ENCODE data around the gene GALNT9.

Gene GALNT9

DNA sequence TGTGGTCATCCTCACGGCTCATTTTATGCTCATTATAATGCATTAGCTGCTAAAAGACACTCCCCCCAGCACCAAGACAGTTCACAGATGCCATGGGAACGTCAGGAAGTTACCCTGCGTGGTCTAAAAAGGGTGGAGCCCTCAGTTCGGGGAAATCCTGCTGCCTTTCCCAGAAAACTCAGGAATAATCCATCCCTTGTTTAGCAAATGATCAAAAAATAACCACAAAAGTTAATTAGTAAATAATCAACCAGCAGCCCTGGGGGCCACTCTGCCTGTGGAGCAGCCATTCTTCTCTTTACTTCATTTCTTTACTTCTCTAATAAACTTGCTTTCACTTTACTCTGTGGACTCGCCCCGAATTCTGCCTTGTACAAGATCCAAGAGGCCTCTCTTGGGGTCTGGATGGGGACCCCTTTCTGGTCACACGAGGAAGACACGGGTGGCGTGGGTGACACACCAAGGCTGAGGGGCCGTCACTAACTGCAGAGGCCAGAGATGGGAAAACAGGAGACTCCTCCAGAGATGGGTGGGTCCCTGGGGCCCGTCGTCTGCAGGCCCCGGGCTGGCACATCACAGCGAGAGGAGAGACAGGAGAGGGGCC is 119.7 kb downstream of the GALNT9 start:
- no peaks in the 10 kb centered on the region for H3K9me3 ChIP-seq (ENCODE audit: control insufficient read depth, low read depth, low read length)
- no peaks in the 10 kb centered on the region for H3K4me1 ChIP-seq (ENCODE audit: control insufficient read depth, low read depth, low read length)
- H3K36me3 ChIP-seq (ENCODE audit: control insufficient read depth, low read depth, low read length): no peaks in the 10 kb centered on the region
- peaks cover 81% of the 10 kb centered on the region for H3K27me3 ChIP-seq (ENCODE audit: control insufficient read depth, insufficient read depth, low read length)
- H3K4me3 ChIP-seq (ENCODE audit: low read length): no peak overlapping the region
- no peak overlapping the region for H3K27ac ChIP-seq (ENCODE audit: low read length)
- H3K9ac ChIP-seq (ENCODE audit: low read length): no peak overlapping the region

DNA sequence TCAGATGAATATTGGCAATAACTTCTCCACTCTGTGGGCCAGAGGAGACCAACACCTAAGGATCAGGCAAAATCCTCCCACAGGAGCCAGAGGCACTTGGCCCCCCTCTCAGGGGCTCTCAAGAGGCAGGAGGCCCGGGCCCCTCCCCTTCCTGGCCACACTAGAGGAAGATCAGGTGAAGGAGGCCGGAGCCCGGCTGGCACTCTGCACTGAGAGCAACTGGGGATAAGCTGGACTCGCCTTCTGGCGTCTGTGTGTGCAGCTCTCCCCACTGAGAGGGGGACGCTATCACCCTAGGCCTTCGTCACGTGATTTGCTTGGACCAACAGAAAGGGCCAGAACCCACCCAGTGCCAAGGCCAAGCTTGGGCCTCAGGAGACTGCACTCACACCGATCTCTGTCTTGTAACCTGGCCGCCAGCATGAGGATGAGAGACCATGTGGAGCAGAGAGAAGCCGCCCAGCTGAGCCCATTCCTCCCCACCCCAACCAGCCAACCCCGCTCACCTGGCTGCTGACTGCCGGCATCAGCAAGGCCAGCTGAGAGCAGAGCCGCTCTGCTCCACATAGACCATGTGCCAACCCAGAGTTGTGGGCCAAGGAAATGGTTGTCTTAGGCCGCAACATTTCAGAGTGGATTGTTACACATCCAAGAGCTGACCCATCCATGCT is 121.1 kb downstream of the GALNT9 start:
- no peak overlapping the region for H3K27ac ChIP-seq (ENCODE audit: low read length)
- H3K4me1 ChIP-seq (ENCODE audit: control insufficient read depth, low read depth, low read length): no peaks in the 10 kb centered on the region
- H3K9me3 ChIP-seq (ENCODE audit: control insufficient read depth, low read depth, low read length): no peaks in the 10 kb centered on the region
- no peak overlapping the region for H3K9ac ChIP-seq (ENCODE audit: low read length)
- H3K4me3 ChIP-seq (ENCODE audit: low read length): no peak overlapping the region
- peaks cover 81% of the 10 kb centered on the region for H3K27me3 ChIP-seq (ENCODE audit: control insufficient read depth, insufficient read depth, low read length)
- no peaks in the 10 kb centered on the region for H3K36me3 ChIP-seq (ENCODE audit: control insufficient read depth, low read depth, low read length)

DNA sequence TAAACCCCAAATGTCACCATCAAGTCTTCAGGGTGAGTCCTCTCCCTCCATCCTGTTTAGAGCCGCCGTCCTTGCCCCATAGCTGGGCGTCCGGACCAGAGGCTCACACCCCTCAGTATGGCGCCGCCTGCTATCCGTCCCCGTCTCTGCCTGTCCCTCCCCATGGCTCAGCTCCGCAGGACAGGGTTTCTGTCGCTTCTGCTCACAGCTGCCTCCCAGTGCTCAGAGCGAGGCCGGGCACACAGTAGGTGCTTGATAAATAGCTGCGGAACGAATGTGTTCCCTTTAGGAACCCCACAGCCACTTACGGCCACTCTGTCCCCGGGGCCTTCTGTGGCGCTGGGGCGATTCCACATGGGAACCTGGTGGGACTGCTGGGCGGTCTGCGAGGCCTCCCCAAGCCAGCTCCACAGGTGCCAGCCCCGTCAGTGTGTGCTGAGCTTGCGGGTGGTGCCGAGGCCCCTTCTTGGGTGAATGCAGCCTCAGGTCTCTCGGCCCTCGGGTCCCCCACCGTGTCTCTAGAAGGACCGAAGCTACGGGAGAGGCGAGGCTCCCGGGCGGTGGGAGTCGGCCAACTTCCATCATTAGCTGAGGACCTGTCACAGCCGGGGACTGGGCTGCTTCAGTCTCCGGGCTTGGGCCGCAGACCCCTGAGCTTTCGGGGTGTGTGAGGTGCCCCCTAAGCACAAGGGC is 122.2 kb downstream of the GALNT9 start:
- H3K27ac ChIP-seq (ENCODE audit: low read length): no peak overlapping the region
- H3K4me3 ChIP-seq (ENCODE audit: low read length): no peak overlapping the region
- no peaks in the 10 kb centered on the region for H3K36me3 ChIP-seq (ENCODE audit: control insufficient read depth, low read depth, low read length)
- no peak overlapping the region for H3K9ac ChIP-seq (ENCODE audit: low read length)
- no peaks in the 10 kb centered on the region for H3K9me3 ChIP-seq (ENCODE audit: control insufficient read depth, low read depth, low read length)
- peaks cover 80% of the 10 kb centered on the region for H3K27me3 ChIP-seq (ENCODE audit: control insufficient read depth, insufficient read depth, low read length)
- H3K4me1 ChIP-seq (ENCODE audit: control insufficient read depth, low read depth, low read length): no peaks in the 10 kb centered on the region

DNA sequence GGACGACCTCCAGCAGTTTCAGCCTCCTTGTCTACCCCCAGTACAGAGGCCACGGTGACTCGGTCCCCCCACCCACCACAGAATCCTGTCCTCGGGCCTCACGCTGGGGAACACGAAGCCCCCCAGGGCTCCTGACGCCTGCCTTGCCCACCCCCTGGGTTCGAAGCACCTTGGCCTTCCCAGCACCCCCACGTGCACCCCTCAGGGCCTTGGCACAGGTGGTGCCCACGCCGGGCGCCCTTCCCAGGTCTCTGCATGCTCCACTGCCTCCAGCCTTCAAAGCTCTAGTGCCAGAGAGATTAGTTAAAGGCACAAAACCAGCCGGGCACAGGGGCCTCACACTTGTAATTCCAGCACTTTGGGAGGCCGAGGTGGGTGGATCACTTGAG is 123.3 kb downstream of the GALNT9 start:
- no peaks in the 10 kb centered on the region for H3K4me1 ChIP-seq (ENCODE audit: control insufficient read depth, low read depth, low read length)
- H3K9me3 ChIP-seq (ENCODE audit: control insufficient read depth, low read depth, low read length): no peaks in the 10 kb centered on the region
- H3K9ac ChIP-seq (ENCODE audit: low read length): no peak overlapping the region
- H3K4me3 ChIP-seq (ENCODE audit: low read length): no peak overlapping the region
- peaks cover 77% of the 10 kb centered on the region for H3K27me3 ChIP-seq (ENCODE audit: control insufficient read depth, insufficient read depth, low read length)
- H3K36me3 ChIP-seq (ENCODE audit: control insufficient read depth, low read depth, low read length): no peaks in the 10 kb centered on the region
- H3K27ac ChIP-seq (ENCODE audit: low read length): no peak overlapping the region

DNA sequence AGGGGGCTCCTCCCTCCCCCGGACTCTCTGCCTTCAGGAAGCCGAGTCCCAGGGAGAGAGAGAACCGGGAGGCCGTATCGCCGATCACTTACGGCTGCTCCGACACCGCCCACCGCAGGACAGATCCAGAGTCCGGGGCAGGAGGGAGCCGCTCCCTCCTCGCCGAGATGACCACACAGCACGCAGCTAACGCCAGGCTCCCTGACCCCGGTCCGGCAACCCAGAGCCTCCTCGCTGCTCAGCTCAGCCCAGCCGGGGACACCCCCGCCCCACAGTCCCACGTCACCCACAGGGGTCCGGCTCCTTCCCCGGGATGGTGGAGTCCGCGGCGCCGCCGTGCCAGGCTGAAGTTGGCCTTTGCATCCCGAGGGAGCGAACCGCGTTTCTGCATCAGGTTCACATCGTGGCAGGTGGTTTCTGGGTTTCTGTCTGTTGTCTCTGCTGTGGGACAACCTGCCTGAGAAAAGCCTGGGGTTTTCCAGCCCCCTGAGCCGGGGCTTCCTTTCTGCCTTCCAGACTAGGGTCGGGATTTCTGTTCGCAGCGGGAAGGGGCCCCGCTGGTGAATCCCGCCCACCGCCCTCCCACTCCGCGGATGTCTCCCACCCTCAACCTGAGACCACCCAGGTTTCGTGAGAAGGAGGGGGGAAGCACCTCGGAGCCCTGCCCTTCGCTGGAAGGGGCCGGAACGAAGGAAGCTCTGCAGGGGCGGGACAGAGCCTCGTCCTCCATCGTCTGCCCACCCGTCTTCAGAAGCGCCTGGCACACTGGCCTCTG is 123.9 kb downstream of the GALNT9 start:
- Histone ChIP-seq H3K27me3 (ENCODE audit: control insufficient read depth, insufficient read depth, low read length) (peaks cover 77% of the 10 kb centered on the region), H3K36me3 (ENCODE audit: control insufficient read depth, low read depth, low read length) (no peaks in the 10 kb centered on the region), H3K9me3 (ENCODE audit: control insufficient read depth, low read depth, low read length) (no peaks in the 10 kb centered on the region), H3K27ac (ENCODE audit: low read length) (no peak overlapping the region), H3K4me3 (ENCODE audit: low read length) (peak overlapping the region; percentile 42), H3K4me1 (ENCODE audit: control insufficient read depth, low read depth, low read length) (no peaks in the 10 kb centered on the region), H3K9ac (ENCODE audit: low read length) (no peak overlapping the region)

DNA sequence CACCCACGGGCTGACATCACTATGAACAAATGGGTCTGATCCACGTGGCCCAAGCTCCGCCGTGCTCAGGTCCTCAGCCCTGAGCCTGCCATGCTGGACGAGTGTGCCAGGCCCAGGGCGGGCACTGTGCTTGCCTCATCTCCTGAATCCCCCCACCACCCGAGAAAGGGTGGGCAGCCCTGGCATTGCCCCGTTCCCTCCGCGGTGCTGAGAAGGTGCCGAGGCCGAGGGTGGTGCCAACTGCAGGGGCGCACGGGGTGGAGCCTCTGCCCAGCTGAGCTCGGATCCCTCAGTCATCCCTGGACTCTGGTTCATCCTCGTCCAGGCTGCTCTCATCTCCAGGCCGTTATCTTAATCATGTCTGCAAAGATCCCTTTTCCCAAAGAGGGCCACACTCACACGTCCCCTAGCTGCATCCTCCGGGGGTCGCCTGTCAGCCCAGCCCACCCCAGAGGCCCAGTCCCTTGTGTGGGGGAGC is 124.6 kb downstream of the GALNT9 start:
- no peaks in the 10 kb centered on the region for H3K36me3 ChIP-seq (ENCODE audit: control insufficient read depth, low read depth, low read length)
- H3K9ac ChIP-seq (ENCODE audit: low read length): no peak overlapping the region
- no peaks in the 10 kb centered on the region for H3K9me3 ChIP-seq (ENCODE audit: control insufficient read depth, low read depth, low read length)
- H3K27me3 ChIP-seq (ENCODE audit: control insufficient read depth, insufficient read depth, low read length): peaks cover 76% of the 10 kb centered on the region
- no peaks in the 10 kb centered on the region for H3K4me1 ChIP-seq (ENCODE audit: control insufficient read depth, low read depth, low read length)
- no peak overlapping the region for H3K27ac ChIP-seq (ENCODE audit: low read length)
- peak overlapping the region; percentile 42 for H3K4me3 ChIP-seq (ENCODE audit: low read length)

DNA sequence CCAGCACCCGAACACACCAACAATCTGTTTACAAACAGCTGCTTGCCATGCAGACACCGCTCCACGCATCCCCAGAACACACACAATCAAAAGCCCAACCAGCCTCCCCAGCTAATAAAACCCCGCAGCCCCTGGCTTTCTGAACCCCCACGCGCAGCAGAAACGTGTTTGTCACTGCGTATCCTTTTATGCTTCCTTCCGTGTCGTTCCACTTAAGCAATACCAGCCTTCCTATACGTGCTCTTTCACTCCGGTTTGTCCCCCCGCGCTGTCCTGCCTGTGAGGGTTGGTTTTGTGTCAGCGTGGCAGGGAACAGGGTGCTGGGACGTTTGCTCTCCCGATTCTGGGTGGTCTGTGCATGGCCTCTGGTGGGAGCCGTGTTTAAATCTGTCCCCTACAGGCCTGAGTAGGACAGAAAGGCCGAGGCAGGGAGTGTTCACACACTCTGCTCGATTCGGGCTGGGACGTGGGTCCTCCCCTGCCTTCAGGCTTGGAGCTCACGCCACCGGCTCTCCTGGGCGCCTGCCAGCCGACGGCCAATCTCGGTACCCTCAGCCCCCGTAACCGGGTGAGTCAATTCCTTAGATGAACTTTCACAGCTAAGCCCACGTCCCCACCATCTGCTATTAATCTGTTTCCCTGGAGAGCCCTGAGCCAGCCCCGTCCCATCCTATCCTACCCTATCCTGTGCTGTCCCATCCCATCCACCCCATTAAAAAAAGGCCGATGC is 125.2 kb downstream of the GALNT9 start:
- Histone ChIP-seq H3K4me1 (ENCODE audit: control insufficient read depth, low read depth, low read length) (no peaks in the 10 kb centered on the region), H3K27ac (ENCODE audit: low read length) (no peak overlapping the region), H3K9me3 (ENCODE audit: control insufficient read depth, low read depth, low read length) (no peaks in the 10 kb centered on the region), H3K4me3 (ENCODE audit: low read length) (no peak overlapping the region), H3K9ac (ENCODE audit: low read length) (no peak overlapping the region), H3K36me3 (ENCODE audit: control insufficient read depth, low read depth, low read length) (no peaks in the 10 kb centered on the region), H3K27me3 (ENCODE audit: control insufficient read depth, insufficient read depth, low read length) (peaks cover 75% of the 10 kb centered on the region)

DNA sequence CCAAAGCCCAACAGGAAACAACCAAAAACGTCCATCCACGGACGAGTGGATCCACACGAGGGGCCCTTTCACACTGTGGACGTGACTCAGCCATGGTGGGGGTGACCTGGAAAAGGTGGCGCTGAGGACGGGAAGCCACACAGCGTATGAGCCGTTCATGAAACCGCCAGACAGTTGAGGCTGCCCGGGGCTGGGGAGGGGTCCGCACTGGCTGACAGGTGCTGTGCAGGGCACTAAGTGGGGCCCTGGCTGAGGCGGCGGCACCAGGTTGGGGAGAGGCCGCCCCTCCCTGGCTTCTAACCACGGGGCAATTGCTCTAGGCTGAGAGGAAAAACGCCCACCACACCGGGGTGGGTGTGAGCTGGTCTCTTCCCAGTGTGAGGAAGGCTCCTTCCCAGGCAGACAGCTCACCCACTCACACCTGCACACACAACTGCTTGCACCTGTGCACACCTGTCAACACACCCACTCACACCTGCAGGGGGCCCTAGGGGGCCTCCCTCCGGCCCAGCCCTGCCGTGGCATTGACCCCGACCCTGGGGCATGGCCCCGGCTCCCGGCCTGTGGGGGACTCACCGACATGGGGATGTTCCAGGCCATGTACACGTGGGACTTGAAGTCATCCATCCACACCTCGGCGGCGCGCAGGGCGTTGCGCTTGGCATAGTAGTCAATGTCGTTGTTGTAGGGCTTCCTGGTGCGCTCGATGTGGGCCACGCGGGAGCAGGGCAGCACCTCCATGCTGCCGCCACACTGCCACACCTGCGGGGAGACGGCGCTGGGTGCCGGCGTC is 126.3 kb downstream of the GALNT9 start:
- H3K27me3 ChIP-seq (ENCODE audit: control insufficient read depth, insufficient read depth, low read length): peaks cover 66% of the 10 kb centered on the region
- H3K4me1 ChIP-seq (ENCODE audit: control insufficient read depth, low read depth, low read length): no peaks in the 10 kb centered on the region
- no peak overlapping the region for H3K4me3 ChIP-seq (ENCODE audit: low read length)
- H3K27ac ChIP-seq (ENCODE audit: low read length): no peak overlapping the region
- no peak overlapping the region for H3K9ac ChIP-seq (ENCODE audit: low read length)
- no peaks in the 10 kb centered on the region for H3K36me3 ChIP-seq (ENCODE audit: control insufficient read depth, low read depth, low read length)
- H3K9me3 ChIP-seq (ENCODE audit: control insufficient read depth, low read depth, low read length): no peaks in the 10 kb centered on the region

DNA sequence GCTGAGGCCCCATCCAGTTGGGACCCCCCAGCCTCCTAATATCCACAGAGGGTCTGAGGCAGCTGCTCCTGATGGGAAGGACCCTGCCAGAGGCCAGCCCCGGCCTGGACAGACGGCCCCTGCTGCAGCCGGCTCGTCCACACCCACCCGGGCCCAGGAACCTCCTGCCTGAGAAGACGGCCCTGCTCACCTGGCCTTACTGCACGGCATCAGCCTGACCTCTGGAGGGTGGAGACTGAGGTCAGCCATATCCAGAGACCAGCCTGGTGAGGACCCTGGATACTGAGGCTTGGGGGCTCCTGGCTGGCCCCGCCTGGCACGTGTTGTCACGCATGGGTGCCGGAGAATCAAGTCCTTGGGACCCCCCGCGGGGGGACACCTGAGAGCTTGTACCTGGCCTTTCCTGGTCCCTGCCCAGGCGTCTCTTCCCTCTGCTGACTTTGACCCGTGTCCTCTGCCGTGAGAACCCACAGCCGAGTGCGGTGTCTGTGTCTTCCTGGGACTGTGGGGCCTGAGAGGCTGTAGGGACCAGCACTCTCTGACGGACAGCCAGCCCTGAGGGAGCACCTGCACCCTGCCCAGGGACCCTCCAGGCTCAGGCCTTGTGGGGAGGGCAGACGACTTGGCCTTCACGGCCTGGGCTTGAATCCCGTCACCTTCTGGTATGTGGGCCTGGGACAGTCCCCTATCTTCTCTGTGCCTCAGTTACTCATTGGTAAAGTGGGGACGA is 127.8 kb downstream of the GALNT9 start:
- no peaks in the 10 kb centered on the region for H3K36me3 ChIP-seq (ENCODE audit: control insufficient read depth, low read depth, low read length)
- no peaks in the 10 kb centered on the region for H3K4me1 ChIP-seq (ENCODE audit: control insufficient read depth, low read depth, low read length)
- peaks cover 54% of the 10 kb centered on the region for H3K27me3 ChIP-seq (ENCODE audit: control insufficient read depth, insufficient read depth, low read length)

DNA sequence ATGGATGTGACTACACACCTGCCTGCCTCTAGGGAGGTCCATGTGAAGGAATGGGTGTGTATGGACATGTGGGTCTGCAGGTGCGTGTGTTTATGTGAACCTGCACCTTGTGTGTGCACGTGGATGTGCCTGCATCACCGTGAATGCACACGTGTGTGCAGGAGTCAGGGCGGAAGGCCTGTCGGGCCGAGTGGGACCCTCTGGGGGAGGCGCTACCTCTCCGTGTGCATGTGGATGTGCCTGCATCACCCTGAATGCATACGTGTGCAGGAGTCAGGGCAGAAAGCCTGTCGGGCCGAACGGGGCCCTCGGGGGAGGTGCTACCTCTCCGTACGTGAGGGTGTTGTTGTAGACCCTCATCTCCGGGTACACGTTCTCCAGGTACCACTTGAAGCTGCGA is 128.6 kb downstream of the GALNT9 start:
- Histone ChIP-seq H3K9ac (ENCODE audit: low read length) (no peak overlapping the region), H3K4me1 (ENCODE audit: control insufficient read depth, low read depth, low read length) (no peaks in the 10 kb centered on the region), H3K9me3 (ENCODE audit: control insufficient read depth, low read depth, low read length) (no peaks in the 10 kb centered on the region), H3K36me3 (ENCODE audit: control insufficient read depth, low read depth, low read length) (no peaks in the 10 kb centered on the region), H3K27me3 (ENCODE audit: control insufficient read depth, insufficient read depth, low read length) (peaks cover 54% of the 10 kb centered on the region), H3K4me3 (ENCODE audit: low read length) (no peak overlapping the region), H3K27ac (ENCODE audit: low read length) (no peak overlapping the region)

More for the DNA sequence above, 127.8 kb downstream of the GALNT9 start:
- Histone ChIP-seq H3K27ac (ENCODE audit: low read length) (no peak overlapping the region), H3K9me3 (ENCODE audit: control insufficient read depth, low read depth, low read length) (no peaks in the 10 kb centered on the region), H3K4me3 (ENCODE audit: low read length) (no peak overlapping the region), H3K9ac (ENCODE audit: low read length) (no peak overlapping the region)

Measured in iPS-18a (cell line).